ENCODE data around the gene AOX1. TPM values are rescaled to one million over a fixed set of nuclear protein-coding genes. Genes with fewer than 3 reads are reported as not detected.
"Not testable (repeated sequence)": the region's sequence is repeated elsewhere in the genome, so short reads cannot be mapped to it uniquely, and the experiment has no call there.

The AOX1 gene
- total RNA-seq, 1 experiment from 2014 or later: 5.1 TPM

DNA sequence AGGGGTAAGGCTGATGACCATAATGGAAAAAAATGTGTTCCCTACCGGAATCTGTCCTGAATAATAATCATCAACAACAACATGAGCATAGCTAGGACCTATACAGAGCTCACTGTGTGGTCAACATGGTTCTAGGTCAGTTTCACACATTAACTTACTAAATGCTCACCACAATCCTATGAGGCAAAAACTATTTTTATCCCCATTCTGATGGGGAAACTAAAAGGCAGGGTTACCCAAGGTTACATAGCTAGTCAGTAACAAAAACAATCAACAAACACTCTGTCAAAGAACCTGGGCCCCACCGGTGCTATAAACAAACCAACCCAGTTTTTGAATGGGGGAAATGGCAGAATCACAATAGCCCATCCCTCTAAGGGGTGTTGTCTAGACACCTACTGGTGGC, 40.1 kb downstream of the AOX1 start:
- Histone ChIP-seq H3K4me3 (no peak overlapping the region), H3K27ac (no peak overlapping the region), H3K4me2 (no peak overlapping the region), H3K27me3 (ENCODE audit: insufficient read depth, low read depth) (no peaks in the 10 kb centered on the region), H2AFZ (no peak overlapping the region), H4K20me1 (ENCODE audit: insufficient read depth) (no peaks in the 10 kb centered on the region), H3K9me3 (ENCODE audit: insufficient read depth, low read depth) (no peaks in the 10 kb centered on the region), H3K36me3 (ENCODE audit: low read depth) (no peaks in the 10 kb centered on the region), H3K79me2 (ENCODE audit: low read depth) (no peaks in the 10 kb centered on the region), H3F3A (ENCODE audit: insufficient read depth, low read depth) (peaks cover 10% of the 10 kb centered on the region; the same call in 1 of the 2 replicates), H3K4me1 (replicated peaks; ENCODE audit: insufficient read depth) (peaks cover 12% of the 10 kb centered on the region), H3K9me2 (ENCODE audit: insufficient read depth) (no peaks in the 10 kb centered on the region)
- no TSS peak for BruUV-seq (replicated peaks)
- intact Hi-C loops (cut with micrococcal nuclease; ENCODE audit: unreplicated experiment): no loop called here
- TF ChIP-seq EZH2 (IDR thresholded peaks at IDR 0.05; ENCODE audit: low read depth): no peak
- TF ChIP-seq, protein P1, sequence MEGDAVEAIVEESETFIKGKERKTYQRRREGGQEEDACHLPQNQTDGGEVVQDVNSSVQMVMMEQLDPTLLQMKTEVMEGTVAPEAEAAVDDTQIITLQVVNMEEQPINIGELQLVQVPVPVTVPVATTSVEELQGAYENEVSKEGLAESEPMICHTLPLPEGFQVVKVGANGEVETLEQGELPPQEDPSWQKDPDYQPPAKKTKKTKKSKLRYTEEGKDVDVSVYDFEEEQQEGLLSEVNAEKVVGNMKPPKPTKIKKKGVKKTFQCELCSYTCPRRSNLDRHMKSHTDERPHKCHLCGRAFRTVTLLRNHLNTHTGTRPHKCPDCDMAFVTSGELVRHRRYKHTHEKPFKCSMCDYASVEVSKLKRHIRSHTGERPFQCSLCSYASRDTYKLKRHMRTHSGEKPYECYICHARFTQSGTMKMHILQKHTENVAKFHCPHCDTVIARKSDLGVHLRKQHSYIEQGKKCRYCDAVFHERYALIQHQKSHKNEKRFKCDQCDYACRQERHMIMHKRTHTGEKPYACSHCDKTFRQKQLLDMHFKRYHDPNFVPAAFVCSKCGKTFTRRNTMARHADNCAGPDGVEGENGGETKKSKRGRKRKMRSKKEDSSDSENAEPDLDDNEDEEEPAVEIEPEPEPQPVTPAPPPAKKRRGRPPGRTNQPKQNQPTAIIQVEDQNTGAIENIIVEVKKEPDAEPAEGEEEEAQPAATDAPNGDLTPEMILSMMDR (conservative IDR thresholded peaks at IDR 0.05): no peak
- ChIA-PET CTCF (no interaction called here), POLR2A (ENCODE audit: unreplicated experiment) (no interaction called here)
- DNase-seq: no peak

- no peak overlapping the region for H3K27ac ChIP-seq
- intact Hi-C loops (cut with micrococcal nuclease; ENCODE audit: unreplicated experiment): no loop called here
- no peaks in the 10 kb centered on the region for H3K36me3 ChIP-seq (ENCODE audit: low read depth)
- no peaks in the 10 kb centered on the region for H3K79me2 ChIP-seq (ENCODE audit: low read depth)
- BruUV-seq (replicated peaks): no TSS peak
- DNase-seq: no peak
- ChIA-PET CTCF (no interaction called here), POLR2A (ENCODE audit: unreplicated experiment) (no interaction called here)
- no peaks in the 10 kb centered on the region for H3K9me3 ChIP-seq (ENCODE audit: insufficient read depth, low read depth)
- no peaks in the 10 kb centered on the region for H4K20me1 ChIP-seq (ENCODE audit: insufficient read depth)
- no peaks in the 10 kb centered on the region for H3K27me3 ChIP-seq (ENCODE audit: insufficient read depth, low read depth)
- peaks cover 10% of the 10 kb centered on the region; the same call in 1 of the 2 replicates for H3F3A ChIP-seq (ENCODE audit: insufficient read depth, low read depth)
- H3K4me1 ChIP-seq (replicated peaks; ENCODE audit: insufficient read depth): peaks cover 12% of the 10 kb centered on the region
- H3K4me3 ChIP-seq: no peak overlapping the region
- H3K4me2 ChIP-seq: no peak overlapping the region
- no peak overlapping the region for H2AFZ ChIP-seq
- no peaks in the 10 kb centered on the region for H3K9me2 ChIP-seq (ENCODE audit: insufficient read depth)
- TF ChIP-seq, protein P1 (conservative IDR thresholded peaks at IDR 0.05): no peak
- no peak for TF ChIP-seq EZH2 (IDR thresholded peaks at IDR 0.05; ENCODE audit: low read depth)
These were observed 41.4 kb downstream of the AOX1 start for GRCh38 chr2:200627110-200627770.

- H3F3A ChIP-seq (ENCODE audit: insufficient read depth, low read depth); H4K20me1 ChIP-seq (ENCODE audit: insufficient read depth); H3K27me3 ChIP-seq (ENCODE audit: insufficient read depth, low read depth); H3K79me2 ChIP-seq (ENCODE audit: low read depth); H3K36me3 ChIP-seq (ENCODE audit: low read depth); H3K4me3 ChIP-seq; POLR2A ChIA-PET (ENCODE audit: unreplicated experiment); H3K4me2 ChIP-seq; H3K9me2 ChIP-seq (ENCODE audit: insufficient read depth); intact Hi-C loops (cut with micrococcal nuclease; ENCODE audit: unreplicated experiment); H2AFZ ChIP-seq; CTCF ChIA-PET; DNase-seq; H3K27ac ChIP-seq; BruUV-seq (replicated peaks); H3K9me3 ChIP-seq (ENCODE audit: insufficient read depth, low read depth): not testable (repeated sequence)
- peaks cover 12% of the 10 kb centered on the region for H3K4me1 ChIP-seq (replicated peaks; ENCODE audit: insufficient read depth)
These were observed 42.6 kb downstream of the AOX1 start for GRCh38 chr2:200628461-200628860.

- H3K4me2 ChIP-seq: no peak overlapping the region
- H2AFZ ChIP-seq: no peak overlapping the region
- no peaks in the 10 kb centered on the region for H3K36me3 ChIP-seq (ENCODE audit: low read depth)
- intact Hi-C loops (cut with micrococcal nuclease; ENCODE audit: unreplicated experiment): no loop called here
- CTCF ChIA-PET: no interaction called here
- no peak overlapping the region for H3K4me3 ChIP-seq
- H3K27ac ChIP-seq: no peak overlapping the region
- no peaks in the 10 kb centered on the region for H3F3A ChIP-seq (ENCODE audit: insufficient read depth, low read depth)
- no peaks in the 10 kb centered on the region for H3K9me2 ChIP-seq (ENCODE audit: insufficient read depth)
- no peaks in the 10 kb centered on the region for H3K9me3 ChIP-seq (ENCODE audit: insufficient read depth, low read depth)
- BruUV-seq (replicated peaks): no TSS peak
- TF ChIP-seq EZH2 (IDR thresholded peaks at IDR 0.05; ENCODE audit: low read depth): no peak
- TF ChIP-seq, protein P1 (conservative IDR thresholded peaks at IDR 0.05): no peak
- H4K20me1 ChIP-seq (ENCODE audit: insufficient read depth): no peaks in the 10 kb centered on the region
- no peaks in the 10 kb centered on the region for H3K27me3 ChIP-seq (ENCODE audit: insufficient read depth, low read depth)
- no peak for DNase-seq
- POLR2A ChIA-PET (ENCODE audit: unreplicated experiment): interaction anchor here (0.7 kb wide), 1 partner anchor 156 kb away, joined by 5 read pairs; no protein-coding TSS in a partner anchor
- peaks cover 8% of the 10 kb centered on the region for H3K4me1 ChIP-seq (replicated peaks; ENCODE audit: insufficient read depth)
- no peaks in the 10 kb centered on the region for H3K79me2 ChIP-seq (ENCODE audit: low read depth)
These were observed 45.5 kb downstream of the AOX1 start for GRCh38 chr2:200631287-200631686.

All from PC-9 (cell line).